Endodermal cell (in vitro differentiated cells): ENCODE data around the gene ZMYND8. TPM values are rescaled to one million over a fixed set of nuclear protein-coding genes. Genes with fewer than 3 reads are reported as not detected.
"Not testable (repeated sequence)": the region's sequence is repeated elsewhere in the genome, so short reads cannot be mapped to it uniquely, and the experiment has no call there.

Experiments
- DNase-seq: peaks from one replicate; pipeline ENCODE4 v3.0.0-alpha.2; 2017
- H3K27ac ChIP-seq: 2 replicates; pipeline ENCODE4 v1.5.1; 2013; ENCODE audit warnings: mild to moderate bottlenecking, low read depth, low read length, moderate library complexity
- H3K27me3 ChIP-seq: 2 replicates; pipeline ENCODE4 v1.6.1; 2013; ENCODE audit warnings: mild to moderate bottlenecking, low read length, moderate library complexity; ENCODE audit not compliant: insufficient read depth, control insufficient read depth, poor library complexity, severe bottlenecking
- H3K36me3 ChIP-seq: 2 replicates; pipeline ENCODE4 v1.7.0; 2013; ENCODE audit warnings: mild to moderate bottlenecking, low read length, moderate library complexity; ENCODE audit not compliant: control insufficient read depth, insufficient read depth
- H3K4me1 ChIP-seq: one replicate; pipeline ENCODE4 v1.7.0; 2013; ENCODE audit warnings: low read length; ENCODE audit not compliant: control insufficient read depth, insufficient read depth
- H3K4me3 ChIP-seq: 2 replicates; pipeline ENCODE4 v1.5.1; 2013; ENCODE audit warnings: mild to moderate bottlenecking, low read length, moderate library complexity
- H3K9ac ChIP-seq: 2 replicates; pipeline ENCODE4 v1.6.1; 2013; ENCODE audit warnings: mild to moderate bottlenecking, low read length, moderate library complexity; ENCODE audit not compliant: poor library complexity, severe bottlenecking; ENCODE audit errors: extremely low read depth
- H3K9me3 ChIP-seq: 2 replicates; pipeline ENCODE4 v1.6.1; 2013; ENCODE audit warnings: mild to moderate bottlenecking, low read length, moderate library complexity; ENCODE audit not compliant: control insufficient read depth
- H3K27ac Mint-ChIP-seq: 2 replicates; pipeline ENCODE4 v1.8.0; 2020; ENCODE audit warnings: mixed read lengths
- H3K27me3 Mint-ChIP-seq: 2 replicates; pipeline ENCODE4 v1.8.0; 2021; ENCODE audit warnings: mild to moderate bottlenecking, mixed read lengths; ENCODE audit not compliant: insufficient read depth
- H3K36me3 Mint-ChIP-seq: 2 replicates; pipeline ENCODE4 v1.8.0; 2020; ENCODE audit warnings: low read depth, mixed read lengths
- H3K4me1 Mint-ChIP-seq: 2 replicates; pipeline ENCODE4 v1.8.0; 2020; ENCODE audit warnings: mixed read lengths
- H3K4me3 Mint-ChIP-seq: 2 replicates; pipeline ENCODE4 v1.8.0; 2020; ENCODE audit warnings: mild to moderate bottlenecking, moderate library complexity, mixed read lengths
- H3K9me3 Mint-ChIP-seq: 2 replicates; pipeline ENCODE4 v1.8.0; 2020; ENCODE audit warnings: mild to moderate bottlenecking, mixed read lengths
- CTCF ChIP-seq: fragments of 200-600 bp; sonication (generic); conservative IDR thresholded peaks from 2 replicates; pipeline ENCODE4 v1.5.0; 2021; ENCODE audit warnings: antibody characterized with exemption, mild to moderate bottlenecking
- WGBS, 2 experiments: methylation state at CpG; one replicate each; pipeline versions ENCODE4 v1.1.5 to v1.1.7; 2013; ENCODE audit warnings: missing lambda C conversion rate in 2 of 2, mixed read lengths in 1 of 2; ENCODE audit not compliant: insufficient coverage in 1 of 2, insufficient read length in 1 of 2; 5-methylcytosine and 5-hydroxymethylcytosine counted together
- total RNA-seq, 2 donors: library from RNA; stranded (reverse); fragmentation: NEBNext Ultra II Directional in 1 of 2; extraction: Animal tissue kit (Norgen Biotek cat#: 25700) in 1 of 2; gene quantifications; 2 replicates in 1 of 2; 3 replicates in 1 of 2; pipeline ENCODE4 v1.2.1, GENCODE V29; 2021

ZMYND8 gene
- total RNA-seq, 2 donors from 2014 or later: 85.0 to 99.9 TPM

- Histone ChIP-seq H3K4me1 (no peaks in the 10 kb centered on the region), H3K9ac (no peak overlapping the region), H3K27ac (no peak overlapping the region), H3K36me3 (peaks cover 93% of the 10 kb centered on the region), H3K9me3 (no peaks in the 10 kb centered on the region), H3K27me3 (no peaks in the 10 kb centered on the region), H3K4me3 (no peak overlapping the region)
- peak; percentile 16 for TF ChIP-seq CTCF
- H3K4me1 Mint-ChIP-seq: peaks cover 9% of the 10 kb centered on the region
- DNase-seq: no peak
- peak overlapping the region; percentile 90 for H3K27ac Mint-ChIP-seq
- peaks cover 92% of the 10 kb centered on the region for H3K36me3 Mint-ChIP-seq
- H3K9me3 Mint-ChIP-seq: no peaks in the 10 kb centered on the region
- no peaks in the 10 kb centered on the region for H3K27me3 Mint-ChIP-seq
- H3K4me3 Mint-ChIP-seq: no peak overlapping the region
- 92 to 100% methylated on average over 1 to 7 of the region's 7 CpGs for WGBS, 2 experiments
Measured at GRCh38 chr20:47280228-47280627, 76.3 kb downstream of the ZMYND8 start.

GRCh38 chr20:47278907-47279348 is 77.6 kb downstream of the ZMYND8 start:
- H3K9me3 ChIP-seq: no peaks in the 10 kb centered on the region
- H3K9ac ChIP-seq: no peak overlapping the region
- H3K27me3 ChIP-seq: no peaks in the 10 kb centered on the region
- Mint-ChIP-seq H3K4me1 (peaks cover 6% of the 10 kb centered on the region), H3K36me3 (peaks cover 85% of the 10 kb centered on the region), H3K9me3 (no peaks in the 10 kb centered on the region), H3K27ac (peak overlapping the region; percentile 1), H3K27me3 (no peaks in the 10 kb centered on the region), H3K4me3 (no peak overlapping the region)
- no peak overlapping the region for H3K27ac ChIP-seq
- WGBS, 2 experiments: 95 to 100% methylated on average over 6 to 8 of the region's 8 CpGs
- no peak for TF ChIP-seq CTCF
- DNase-seq: no peak
- no peak overlapping the region for H3K4me3 ChIP-seq
- H3K4me1 ChIP-seq: no peaks in the 10 kb centered on the region
- H3K36me3 ChIP-seq: peaks cover 91% of the 10 kb centered on the region

GRCh38 chr20:47277535-47277872 is 79.0 kb downstream of the ZMYND8 start:
- not testable (repeated sequence) for H3K27me3 Mint-ChIP-seq, DNase-seq, H3K27me3 ChIP-seq, H3K9me3 Mint-ChIP-seq, H3K4me3 ChIP-seq, H3K9me3 ChIP-seq, H3K9ac ChIP-seq, H3K4me1 ChIP-seq, H3K4me3 Mint-ChIP-seq, H3K27ac Mint-ChIP-seq, H3K27ac ChIP-seq
- 90 to 92% methylated on average over 2 to 5 of the region's 5 CpGs for WGBS, 2 experiments
- H3K36me3 Mint-ChIP-seq: peaks cover 83% of the 10 kb centered on the region
- H3K4me1 Mint-ChIP-seq: peaks cover 10% of the 10 kb centered on the region
- peaks cover 84% of the 10 kb centered on the region for H3K36me3 ChIP-seq
